Osteoblast (primary cell): Measurements from ENCODE around the gene MERTK. TPM values are rescaled to one million over a fixed set of nuclear protein-coding genes. Genes with fewer than 3 reads are reported as not detected.

Experiments used
- DNase-seq: peaks from one replicate; pipeline ENCODE4 v3.0.0; 2011; ENCODE audit warnings: low spot score, mixed read lengths; ENCODE audit not compliant: insufficient read length; ENCODE audit errors: missing footprints
- H2AFZ ChIP-seq: 2 replicates; pipeline ENCODE4 v1.6.0; 2011; ENCODE audit warnings: mild to moderate bottlenecking, low read length
- H3K27ac ChIP-seq: 2 replicates; pipeline ENCODE4 v1.5.1; 2011; ENCODE audit warnings: mild to moderate bottlenecking, low read depth, low read length, moderate library complexity
- H3K27me3 ChIP-seq: 2 replicates; pipeline ENCODE4 v1.6.0; 2012; ENCODE audit warnings: mild to moderate bottlenecking, control low read depth, inconsistent platforms, low read length, moderate library complexity; ENCODE audit not compliant: insufficient read depth
- H3K36me3 ChIP-seq: 2 replicates; pipeline ENCODE4 v1.5.1; 2011; ENCODE audit warnings: mild to moderate bottlenecking, low read length, control low read depth, moderate library complexity; ENCODE audit not compliant: insufficient read depth
- H3K4me1 ChIP-seq: 2 replicates; pipeline ENCODE4 v1.5.1; 2011; ENCODE audit warnings: mild to moderate bottlenecking, low read length, control low read depth, moderate library complexity; ENCODE audit not compliant: insufficient read depth
- H3K4me2 ChIP-seq: 2 replicates; pipeline ENCODE4 v1.6.0; 2011; ENCODE audit warnings: mild to moderate bottlenecking, low read length; ENCODE audit not compliant: insufficient read depth
- H3K4me3 ChIP-seq: fragments of 200-600 bp; sonication (generic); 3 replicates; pipeline ENCODE4 v1.5.1; 2012; ENCODE audit warnings: mild to moderate bottlenecking, low read length, inconsistent platforms; ENCODE audit not compliant: insufficient read depth
- H3K79me2 ChIP-seq: 2 replicates; pipeline ENCODE4 v1.6.0; 2012; ENCODE audit warnings: mild to moderate bottlenecking, low read length, control low read depth, inconsistent platforms; ENCODE audit not compliant: insufficient read depth
- H3K9me3 ChIP-seq: 2 replicates; pipeline ENCODE4 v1.5.1; 2011; ENCODE audit warnings: low read depth, low read length, control low read depth
- H4K20me1 ChIP-seq: 2 replicates; pipeline ENCODE4 v1.6.0; 2012; ENCODE audit warnings: mild to moderate bottlenecking, low read length, control low read depth; ENCODE audit not compliant: insufficient read depth
- total RNA-seq: library from RNA; depleted of rRNA; stranded (reverse); fragments of >200 nt; gene quantifications from 2 replicates; pipeline ENCODE4 v1.2.3, GENCODE V29; 2012
- TF ChIP-seq, protein P1 (sequence below): IDR thresholded peaks from 2 replicates; pipeline ENCODE4 v1.5.1; 2011; ENCODE audit warnings: mild to moderate bottlenecking, low read depth, low read length, moderate library complexity; ENCODE audit errors: extremely low read depth

The MERTK gene
- total RNA-seq, 1 donor: 0.72 TPM

- DNase-seq: no peak
- H2AFZ ChIP-seq: peak overlapping the region; percentile 82
- H3K9me3 ChIP-seq: no peaks in the 10 kb centered on the region
- no peak overlapping the region for H3K27ac ChIP-seq
- peaks cover 47% of the 10 kb centered on the region for H3K27me3 ChIP-seq
- H3K4me3 ChIP-seq: peak overlapping the region; percentile 66
- H4K20me1 ChIP-seq: no peaks in the 10 kb centered on the region
- H3K36me3 ChIP-seq: no peaks in the 10 kb centered on the region
- H3K4me1 ChIP-seq: peaks cover 14% of the 10 kb centered on the region
- no peaks in the 10 kb centered on the region for H3K79me2 ChIP-seq
- TF ChIP-seq, protein P1, sequence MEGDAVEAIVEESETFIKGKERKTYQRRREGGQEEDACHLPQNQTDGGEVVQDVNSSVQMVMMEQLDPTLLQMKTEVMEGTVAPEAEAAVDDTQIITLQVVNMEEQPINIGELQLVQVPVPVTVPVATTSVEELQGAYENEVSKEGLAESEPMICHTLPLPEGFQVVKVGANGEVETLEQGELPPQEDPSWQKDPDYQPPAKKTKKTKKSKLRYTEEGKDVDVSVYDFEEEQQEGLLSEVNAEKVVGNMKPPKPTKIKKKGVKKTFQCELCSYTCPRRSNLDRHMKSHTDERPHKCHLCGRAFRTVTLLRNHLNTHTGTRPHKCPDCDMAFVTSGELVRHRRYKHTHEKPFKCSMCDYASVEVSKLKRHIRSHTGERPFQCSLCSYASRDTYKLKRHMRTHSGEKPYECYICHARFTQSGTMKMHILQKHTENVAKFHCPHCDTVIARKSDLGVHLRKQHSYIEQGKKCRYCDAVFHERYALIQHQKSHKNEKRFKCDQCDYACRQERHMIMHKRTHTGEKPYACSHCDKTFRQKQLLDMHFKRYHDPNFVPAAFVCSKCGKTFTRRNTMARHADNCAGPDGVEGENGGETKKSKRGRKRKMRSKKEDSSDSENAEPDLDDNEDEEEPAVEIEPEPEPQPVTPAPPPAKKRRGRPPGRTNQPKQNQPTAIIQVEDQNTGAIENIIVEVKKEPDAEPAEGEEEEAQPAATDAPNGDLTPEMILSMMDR: no peak
- peak overlapping the region; percentile 87 for H3K4me2 ChIP-seq
Observed at GRCh38 chr2:111897630-111897923, 830 bp upstream of the MERTK start.

GRCh38 chr2:111898703-111899514, 502 bp downstream of the MERTK start:
- Histone ChIP-seq H3K4me3 (peak overlapping the region; percentile 66), H3K36me3 (no peaks in the 10 kb centered on the region), H3K79me2 (no peaks in the 10 kb centered on the region), H3K27ac (no peak overlapping the region), H3K4me2 (peak overlapping the region; percentile 87), H4K20me1 (no peaks in the 10 kb centered on the region), H3K4me1 (peaks cover 14% of the 10 kb centered on the region), H3K27me3 (peaks cover 56% of the 10 kb centered on the region), H2AFZ (peak overlapping the region; percentile 76), H3K9me3 (no peaks in the 10 kb centered on the region)
- TF ChIP-seq, protein P1: no peak
- peak; percentile 83 for DNase-seq

- no peaks in the 10 kb centered on the region for H3K79me2 ChIP-seq
- peaks cover 51% of the 10 kb centered on the region for H3K27me3 ChIP-seq
- H4K20me1 ChIP-seq: no peaks in the 10 kb centered on the region
- DNase-seq: peak; percentile 93
- H3K4me2 ChIP-seq: peak overlapping the region; percentile 32
- no peak overlapping the region for H3K27ac ChIP-seq
- H3K4me3 ChIP-seq: no peak overlapping the region
- no peaks in the 10 kb centered on the region for H3K36me3 ChIP-seq
- no peak overlapping the region for H2AFZ ChIP-seq
- TF ChIP-seq, protein P1: peak; percentile 50
- H3K9me3 ChIP-seq: no peaks in the 10 kb centered on the region
- H3K4me1 ChIP-seq: peaks cover 14% of the 10 kb centered on the region
Observed at GRCh38 chr2:111900859-111901258, 2.5 kb downstream of the MERTK start.

GRCh38 chr2:111903516-111903915, 5.1 kb downstream of the MERTK start:
- H3K9me3 ChIP-seq: no peaks in the 10 kb centered on the region
- H2AFZ ChIP-seq: no peak overlapping the region
- TF ChIP-seq, protein P1: no peak
- H3K4me1 ChIP-seq: peaks cover 8% of the 10 kb centered on the region
- no peaks in the 10 kb centered on the region for H4K20me1 ChIP-seq
- peaks cover 47% of the 10 kb centered on the region for H3K27me3 ChIP-seq
- H3K36me3 ChIP-seq: no peaks in the 10 kb centered on the region
- no peak overlapping the region for H3K4me2 ChIP-seq
- DNase-seq: no peak
- no peaks in the 10 kb centered on the region for H3K79me2 ChIP-seq
- no peak overlapping the region for H3K27ac ChIP-seq
- H3K4me3 ChIP-seq: no peak overlapping the region
